ENCODE data around the gene BET1.

BET1 gene, protein sequence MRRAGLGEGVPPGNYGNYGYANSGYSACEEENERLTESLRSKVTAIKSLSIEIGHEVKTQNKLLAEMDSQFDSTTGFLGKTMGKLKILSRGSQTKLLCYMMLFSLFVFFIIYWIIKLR

DNA sequence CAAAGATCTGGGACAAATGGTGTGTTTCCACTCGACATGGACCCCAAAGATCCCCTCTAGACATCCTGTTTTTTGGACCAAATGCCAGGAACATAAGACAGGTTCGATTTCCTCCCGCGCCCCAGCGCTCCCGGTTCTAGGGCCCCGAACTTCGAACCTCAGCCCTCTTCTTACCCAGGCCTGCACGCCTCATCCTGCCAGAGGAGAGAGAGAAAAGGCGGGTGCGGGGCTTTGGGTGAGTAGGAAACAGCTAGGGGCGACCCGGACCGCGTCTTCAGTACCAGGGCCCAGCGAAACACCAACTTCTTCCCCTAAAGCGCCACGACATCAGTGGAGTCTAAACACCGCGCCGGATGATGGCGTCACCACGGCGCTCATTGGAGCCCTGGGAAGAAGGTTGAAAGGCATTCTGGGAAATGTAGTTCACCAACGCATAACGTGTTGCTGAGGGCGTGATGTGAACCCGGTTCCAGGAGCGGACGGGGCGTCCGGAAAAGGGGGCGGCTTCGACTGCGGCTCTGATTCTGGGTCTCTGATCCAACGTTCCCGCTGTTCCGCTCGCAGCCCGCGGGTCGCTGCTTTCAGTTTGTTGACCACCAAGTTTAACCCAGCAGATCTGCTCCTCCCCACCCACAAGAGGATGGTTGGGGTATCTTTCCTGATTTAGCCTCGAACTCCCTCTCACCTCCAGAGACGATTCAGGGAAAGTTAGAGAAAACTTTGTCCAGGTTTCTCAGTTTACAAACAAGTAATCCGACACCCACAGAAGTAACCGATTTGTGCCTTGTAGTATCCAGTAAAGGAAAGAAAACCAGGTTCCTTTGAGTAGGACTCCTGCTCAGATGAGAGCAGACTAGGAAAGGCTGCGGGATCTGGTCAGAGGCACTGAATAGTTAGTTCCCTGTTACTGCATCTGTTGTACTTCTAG is at the start of gene BET1:
Gene BET1, minus strand, starts transcription at position 332 of the 928 bp plus-strand sequence. Its CDS starts 139 bp downstream, at position 193.
- Histone ChIP-seq H3K36me3 (ENCODE audit: control insufficient read depth, insufficient read depth, low read length) (no peaks in the 10 kb centered on the region; the same call in none of the 2 replicates), H3K4me3 (replicated peaks; ENCODE audit: low read depth, low read length) (peak within 1 kb of the TSS; percentile 95), H3K27me3 (replicated peaks; ENCODE audit: control insufficient read depth, insufficient read depth, low read length) (no peaks in the 10 kb centered on the region)
- TF ChIP-seq, protein P1, sequence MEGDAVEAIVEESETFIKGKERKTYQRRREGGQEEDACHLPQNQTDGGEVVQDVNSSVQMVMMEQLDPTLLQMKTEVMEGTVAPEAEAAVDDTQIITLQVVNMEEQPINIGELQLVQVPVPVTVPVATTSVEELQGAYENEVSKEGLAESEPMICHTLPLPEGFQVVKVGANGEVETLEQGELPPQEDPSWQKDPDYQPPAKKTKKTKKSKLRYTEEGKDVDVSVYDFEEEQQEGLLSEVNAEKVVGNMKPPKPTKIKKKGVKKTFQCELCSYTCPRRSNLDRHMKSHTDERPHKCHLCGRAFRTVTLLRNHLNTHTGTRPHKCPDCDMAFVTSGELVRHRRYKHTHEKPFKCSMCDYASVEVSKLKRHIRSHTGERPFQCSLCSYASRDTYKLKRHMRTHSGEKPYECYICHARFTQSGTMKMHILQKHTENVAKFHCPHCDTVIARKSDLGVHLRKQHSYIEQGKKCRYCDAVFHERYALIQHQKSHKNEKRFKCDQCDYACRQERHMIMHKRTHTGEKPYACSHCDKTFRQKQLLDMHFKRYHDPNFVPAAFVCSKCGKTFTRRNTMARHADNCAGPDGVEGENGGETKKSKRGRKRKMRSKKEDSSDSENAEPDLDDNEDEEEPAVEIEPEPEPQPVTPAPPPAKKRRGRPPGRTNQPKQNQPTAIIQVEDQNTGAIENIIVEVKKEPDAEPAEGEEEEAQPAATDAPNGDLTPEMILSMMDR (IDR thresholded peaks at IDR 0.05; ENCODE audit: insufficient read depth, low read length, poor library complexity, severe bottlenecking) = no peak
- DNase-seq (ENCODE audit: extremely low read depth, insufficient read length) = peak; percentile 86

- no peaks in the 10 kb centered on the region for H3K27me3 ChIP-seq (replicated peaks; ENCODE audit: control insufficient read depth, insufficient read depth, low read length)
- H3K36me3 ChIP-seq (ENCODE audit: control insufficient read depth, insufficient read depth, low read length) = no peaks in the 10 kb centered on the region
- no peak overlapping the region for H3K4me3 ChIP-seq (replicated peaks; ENCODE audit: low read depth, low read length)
- DNase-seq (ENCODE audit: extremely low read depth, insufficient read length) = no peak
- TF ChIP-seq, protein P1 (IDR thresholded peaks at IDR 0.05; ENCODE audit: insufficient read depth, low read length, poor library complexity, severe bottlenecking) = no peak
These were observed 49.4 kb upstream of the BET1 start for GRCh38 chr7:94053532-94053931.

GRCh38 chr7:94052398-94053180 is 48.4 kb upstream of the BET1 start:
- Histone ChIP-seq H3K4me3 (replicated peaks; ENCODE audit: low read depth, low read length) (no peak overlapping the region), H3K36me3 (ENCODE audit: control insufficient read depth, insufficient read depth, low read length) (no peaks in the 10 kb centered on the region), H3K27me3 (replicated peaks; ENCODE audit: control insufficient read depth, insufficient read depth, low read length) (no peaks in the 10 kb centered on the region)
- TF ChIP-seq, protein P1 (IDR thresholded peaks at IDR 0.05; ENCODE audit: insufficient read depth, low read length, poor library complexity, severe bottlenecking) = no peak
- DNase-seq (ENCODE audit: extremely low read depth, insufficient read length) = no peak

DNA sequence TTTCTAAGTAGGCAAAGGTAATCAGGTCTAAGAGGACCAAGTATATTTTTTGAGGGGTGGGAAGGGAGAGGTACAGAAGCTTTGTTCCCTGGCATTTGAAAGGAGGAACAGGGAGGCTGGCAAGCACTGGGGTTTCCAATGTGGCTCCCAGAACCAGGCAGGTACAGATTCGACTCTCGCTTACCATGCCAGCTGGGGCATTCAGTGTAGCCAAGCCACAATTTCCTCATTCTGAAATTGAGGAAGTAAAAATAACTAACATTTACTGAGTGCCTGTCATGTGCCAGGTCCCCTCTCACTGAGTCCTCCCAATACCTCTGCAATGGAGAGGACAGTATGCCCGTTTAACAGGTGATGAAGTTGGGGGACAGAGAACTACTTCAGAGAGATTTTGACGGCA is 45.9 kb upstream of the BET1 start:
- TF ChIP-seq, protein P1 (IDR thresholded peaks at IDR 0.05; ENCODE audit: insufficient read depth, low read length, poor library complexity, severe bottlenecking) = no peak
- Histone ChIP-seq H3K27me3 (replicated peaks; ENCODE audit: control insufficient read depth, insufficient read depth, low read length) (no peaks in the 10 kb centered on the region), H3K4me3 (replicated peaks; ENCODE audit: low read depth, low read length) (no peak overlapping the region), H3K36me3 (ENCODE audit: control insufficient read depth, insufficient read depth, low read length) (no peaks in the 10 kb centered on the region)
- peak; percentile 29 for DNase-seq (ENCODE audit: extremely low read depth, insufficient read length)

DNA sequence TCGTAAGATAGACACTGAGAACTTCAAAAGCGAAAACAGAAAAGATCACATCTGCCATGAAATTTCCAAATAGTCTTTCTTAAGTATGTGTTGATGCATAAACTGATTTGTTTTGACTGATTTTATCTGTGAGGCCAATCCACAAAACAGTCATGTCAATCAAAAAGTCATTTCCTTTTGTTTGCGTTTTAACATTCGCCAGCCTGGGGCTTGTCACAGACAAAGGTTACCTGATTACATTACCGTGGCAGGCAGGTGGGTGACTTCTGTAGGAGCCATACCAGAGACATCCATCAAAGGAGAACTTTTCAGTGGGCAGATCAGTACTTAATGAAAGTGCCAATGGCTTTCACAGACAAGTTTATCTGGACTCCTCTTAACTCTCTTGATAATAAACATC is 45.5 kb upstream of the BET1 start:
- TF ChIP-seq, protein P1 (IDR thresholded peaks at IDR 0.05; ENCODE audit: insufficient read depth, low read length, poor library complexity, severe bottlenecking) = no peak
- Histone ChIP-seq H3K4me3 (replicated peaks; ENCODE audit: low read depth, low read length) (peak overlapping the region; percentile 18; the same call in 1 of the 2 replicates), H3K27me3 (replicated peaks; ENCODE audit: control insufficient read depth, insufficient read depth, low read length) (no peaks in the 10 kb centered on the region), H3K36me3 (ENCODE audit: control insufficient read depth, insufficient read depth, low read length) (no peaks in the 10 kb centered on the region)
- DNase-seq (ENCODE audit: extremely low read depth, insufficient read length) = no peak

Measured in GM06990 (cell line).